ENCODE data around the gene OOSP1. TPM values are rescaled to one million over a fixed set of nuclear protein-coding genes. Genes with fewer than 3 reads are reported as not detected.

Gene OOSP1
- total RNA-seq, 1 experiment from 2014 or later: not detected

GRCh38 chr11:59984368-59984767, 46.1 kb downstream of the OOSP1 start:
- no peak for TF ChIP-seq SIN3A (IDR thresholded peaks at IDR 0.05; ENCODE audit: borderline replicate concordance, insufficient read depth, low read depth, low read length)
- TF ChIP-seq POLR2AphosphoS5 (IDR thresholded peaks at IDR 0.05; ENCODE audit: low read depth, low read length): no peak
- H3K4me3 ChIP-seq (ENCODE audit: low read depth in 2 of 2, low read length in 2 of 2): no peak overlapping the region
- CTCF ChIA-PET: no interaction called here
- H3K27ac ChIP-seq (ENCODE audit: low read length): no peak overlapping the region
- DNase-seq (ENCODE audit: low read depth, low spot score): no peak
- ATAC-seq: no peak
- no peaks in the 10 kb centered on the region; the same call in 1 of the 2 replicates for H3K27me3 ChIP-seq (ENCODE audit: control insufficient read depth, insufficient read depth, low read length)
- in situ Hi-C loops (cut with HindIII; ENCODE audit: low pct_unique_long_range_greater_than_20kb, low sequenced_read_pairs): no loop called here
- H3K36me3 ChIP-seq (ENCODE audit: control insufficient read depth, insufficient read depth, low read length): no peaks in the 10 kb centered on the region
- POLR2A ChIA-PET: no interaction called here
- intact Hi-C loops (cut with micrococcal nuclease; ENCODE audit: unreplicated experiment): no loop called here
- no TSS peak for BruUV-seq (replicated peaks)
- no peaks in the 10 kb centered on the region for H3K4me1 ChIP-seq (ENCODE audit: control insufficient read depth, insufficient read depth, low read length)
- H3K9me3 ChIP-seq (ENCODE audit: control insufficient read depth, insufficient read depth, low read depth, low read length): no peaks in the 10 kb centered on the region

GRCh38 chr11:59990421-59990820, 52.2 kb downstream of the OOSP1 start:
- Histone ChIP-seq H3K27me3 (ENCODE audit: control insufficient read depth, insufficient read depth, low read length) (no peaks in the 10 kb centered on the region), H3K4me3 (ENCODE audit: low read depth in 2 of 2, low read length in 2 of 2) (no peak overlapping the region), H3K4me1 (ENCODE audit: control insufficient read depth, insufficient read depth, low read length) (no peaks in the 10 kb centered on the region), H3K9me3 (ENCODE audit: control insufficient read depth, insufficient read depth, low read depth, low read length) (no peaks in the 10 kb centered on the region), H3K36me3 (ENCODE audit: control insufficient read depth, insufficient read depth, low read length) (no peaks in the 10 kb centered on the region), H3K27ac (ENCODE audit: low read length) (no peak overlapping the region)
- intact Hi-C loops (cut with micrococcal nuclease; ENCODE audit: unreplicated experiment) (no loop called here), in situ Hi-C loops (cut with HindIII; ENCODE audit: low pct_unique_long_range_greater_than_20kb, low sequenced_read_pairs) (no loop called here)
- ChIA-PET CTCF (no interaction called here), POLR2A (no interaction called here)
- ATAC-seq (no peak), DNase-seq (ENCODE audit: low read depth, low spot score) (no peak)
- TF ChIP-seq POLR2AphosphoS5 (IDR thresholded peaks at IDR 0.05; ENCODE audit: low read depth, low read length) (no peak), CTCF (IDR thresholded peaks at IDR 0.05) (no peak), SIN3A (IDR thresholded peaks at IDR 0.05; ENCODE audit: borderline replicate concordance, insufficient read depth, low read depth, low read length) (no peak), REST (IDR thresholded peaks at IDR 0.05; ENCODE audit: insufficient read depth in 1 of 2, low read depth in 2 of 2, low read length in 1 of 2) (no peak), TCF7L2 (IDR thresholded peaks at IDR 0.05; ENCODE audit: low read depth, low read length) (no peak)
- BruUV-seq (replicated peaks): no TSS peak

- no peak for ATAC-seq
- in situ Hi-C loops (cut with HindIII; ENCODE audit: low pct_unique_long_range_greater_than_20kb, low sequenced_read_pairs): no loop called here
- no TSS peak for BruUV-seq (replicated peaks)
Observed at GRCh38 chr11:59992425-59992824, 54.2 kb downstream of the OOSP1 start.

More at GRCh38 chr11:59992425-59992824, 54.2 kb downstream of the OOSP1 start:
- no peaks in the 10 kb centered on the region for H3K9me3 ChIP-seq (ENCODE audit: control insufficient read depth, insufficient read depth, low read depth, low read length)
- no peak overlapping the region for H3K27ac ChIP-seq (ENCODE audit: low read length)
- TF ChIP-seq POLR2AphosphoS5 (IDR thresholded peaks at IDR 0.05; ENCODE audit: low read depth, low read length) (no peak), CTCF (IDR thresholded peaks at IDR 0.05) (no peak)
- DNase-seq (ENCODE audit: low read depth, low spot score): no peak
- ChIA-PET CTCF (no interaction called here), POLR2A (no interaction called here)
- H3K4me3 ChIP-seq (ENCODE audit: low read depth in 2 of 2, low read length in 2 of 2): no peak overlapping the region
- H3K36me3 ChIP-seq (ENCODE audit: control insufficient read depth, insufficient read depth, low read length): no peaks in the 10 kb centered on the region
- intact Hi-C loops (cut with micrococcal nuclease; ENCODE audit: unreplicated experiment): no loop called here
- no peaks in the 10 kb centered on the region for H3K27me3 ChIP-seq (ENCODE audit: control insufficient read depth, insufficient read depth, low read length)
- no peaks in the 10 kb centered on the region for H3K4me1 ChIP-seq (ENCODE audit: control insufficient read depth, insufficient read depth, low read length)
